SK-N-SH treated with all-trans-retinoic acid at 6 μM for 48 hours (cell line): Measurements from ENCODE around the gene CENPP.
"Not testable (repeated sequence)": the region's sequence is repeated elsewhere in the genome, so short reads cannot be mapped to it uniquely, and the experiment has no call there.

ENCODE experiments used
- ATAC-seq: fragments of 200-7000 bp; cut with Tn5 transposase; 3 replicates; pipeline ENCODE4 v1.9.1; 2020; ENCODE audit warnings: mild to moderate bottlenecking, moderate library complexity
- ARNTL ChIP-seq: fragments of 450-650 bp; formaldehyde crosslinking; IDR thresholded peaks from 2 replicates; pipeline ENCODE4 v1.5.0; 2020; ENCODE audit warnings: low read depth, mild to moderate bottlenecking, moderate library complexity, borderline replicate concordance
- BACH2 ChIP-seq: fragments of 250-450 bp; sonication (Bioruptor Pico); IDR thresholded peaks from 2 replicates; pipeline ENCODE4 v1.9.0; 2021; ENCODE audit warnings: mild to moderate bottlenecking, borderline replicate concordance
- CSDC2 ChIP-seq: fragments of 250-450 bp; sonication (Bioruptor Pico); IDR thresholded peaks from 2 replicates; pipeline ENCODE4 v1.5.0; 2020; ENCODE audit warnings: mild to moderate bottlenecking, moderate library complexity
- ESRRG ChIP-seq: fragments of 250-450 bp; sonication (Bioruptor Pico); IDR thresholded peaks from 2 replicates; pipeline ENCODE4 v1.6.1; 2021; ENCODE audit warnings: mild to moderate bottlenecking
- GLIS3 ChIP-seq: fragments of 250-450 bp; sonication (Bioruptor Pico); IDR thresholded peaks from 2 replicates; pipeline ENCODE4 v1.5.0; 2020; ENCODE audit warnings: mild to moderate bottlenecking, moderate library complexity
- OSR1 ChIP-seq: fragments of 250-450 bp; sonication (Bioruptor Pico); IDR thresholded peaks from 2 replicates; pipeline ENCODE4 v1.8.0; 2022; ENCODE audit warnings: moderate library complexity, mild to moderate bottlenecking, inconsistent platforms
- PPARA ChIP-seq: fragments of 250-450 bp; sonication (Bioruptor Pico); IDR thresholded peaks from 2 replicates; pipeline ENCODE4 v1.5.0; 2020; ENCODE audit warnings: mild to moderate bottlenecking, borderline replicate concordance
- RARB ChIP-seq: fragments of 250-450 bp; sonication (Bioruptor Pico); IDR thresholded peaks from 2 replicates; pipeline ENCODE4 v1.8.0; 2021; ENCODE audit warnings: mild to moderate bottlenecking, moderate library complexity
- TCF4 ChIP-seq: fragments of 250-450 bp; sonication (Bioruptor Pico); IDR thresholded peaks from 2 replicates; pipeline ENCODE4 v1.8.0; 2021; ENCODE audit warnings: mild to moderate bottlenecking, moderate library complexity, borderline replicate concordance
- TOX ChIP-seq: fragments of 250-450 bp; sonication (Bioruptor Pico); IDR thresholded peaks from 2 replicates; pipeline ENCODE4 v1.8.0; 2021; ENCODE audit warnings: mild to moderate bottlenecking, moderate library complexity, borderline replicate concordance
- ZC3H10 ChIP-seq: fragments of 250-450 bp; sonication (Bioruptor Pico); IDR thresholded peaks from 2 replicates; pipeline ENCODE4 v1.5.1; 2021; ENCODE audit warnings: mild to moderate bottlenecking, moderate library complexity
- ZFP3 ChIP-seq: fragments of 250-450 bp; sonication (Bioruptor Pico); IDR thresholded peaks from 2 replicates; pipeline ENCODE4 v1.5.0; 2020; ENCODE audit warnings: mild to moderate bottlenecking, moderate library complexity
- ZFP30 ChIP-seq: fragments of 450-650 bp; formaldehyde crosslinking; IDR thresholded peaks from 2 replicates; pipeline ENCODE4 v1.5.0; 2022; ENCODE audit warnings: mild to moderate bottlenecking, moderate library complexity
- ZNF565 ChIP-seq: fragments of 450-650 bp; formaldehyde crosslinking; conservative IDR thresholded peaks from 2 replicates; pipeline ENCODE4 v1.5.0; 2020; ENCODE audit warnings: low read depth, mild to moderate bottlenecking, moderate library complexity
- ZNF70 ChIP-seq: fragments of 450-650 bp; formaldehyde crosslinking; IDR thresholded peaks from 2 replicates; pipeline ENCODE4 v1.5.0; 2020; ENCODE audit warnings: mild to moderate bottlenecking, moderate library complexity
- ZNF8 ChIP-seq: fragments of 450-650 bp; formaldehyde crosslinking; IDR thresholded peaks from 2 replicates; pipeline ENCODE4 v1.5.0; 2020; ENCODE audit warnings: mild to moderate bottlenecking, moderate library complexity
- TF ChIP-seq, protein P1 (sequence below): fragments of 250-450 bp; sonication (Bioruptor Pico); IDR thresholded peaks from 2 replicates; pipeline ENCODE4 v1.8.0; 2020; ENCODE audit warnings: mild to moderate bottlenecking, moderate library complexity, borderline replicate concordance
- TF ChIP-seq, protein P2 (sequence below): fragments of 250-450 bp; sonication (Bioruptor Pico); IDR thresholded peaks from 2 replicates; pipeline ENCODE4 v1.5.0; 2020; ENCODE audit warnings: mild to moderate bottlenecking, moderate library complexity
- TF ChIP-seq, protein P3 (sequence below): fragments of 250-450 bp; sonication (Bioruptor Pico); IDR thresholded peaks from 2 replicates; pipeline ENCODE4 v1.5.1; 2021; ENCODE audit warnings: mild to moderate bottlenecking, moderate library complexity
- TF ChIP-seq, protein P4 (sequence below): fragments of 250-450 bp; sonication (Bioruptor Pico); IDR thresholded peaks from 2 replicates; pipeline ENCODE4 v1.5.1; 2020; ENCODE audit warnings: low read depth, mild to moderate bottlenecking, moderate library complexity

Gene CENPP

DNA sequence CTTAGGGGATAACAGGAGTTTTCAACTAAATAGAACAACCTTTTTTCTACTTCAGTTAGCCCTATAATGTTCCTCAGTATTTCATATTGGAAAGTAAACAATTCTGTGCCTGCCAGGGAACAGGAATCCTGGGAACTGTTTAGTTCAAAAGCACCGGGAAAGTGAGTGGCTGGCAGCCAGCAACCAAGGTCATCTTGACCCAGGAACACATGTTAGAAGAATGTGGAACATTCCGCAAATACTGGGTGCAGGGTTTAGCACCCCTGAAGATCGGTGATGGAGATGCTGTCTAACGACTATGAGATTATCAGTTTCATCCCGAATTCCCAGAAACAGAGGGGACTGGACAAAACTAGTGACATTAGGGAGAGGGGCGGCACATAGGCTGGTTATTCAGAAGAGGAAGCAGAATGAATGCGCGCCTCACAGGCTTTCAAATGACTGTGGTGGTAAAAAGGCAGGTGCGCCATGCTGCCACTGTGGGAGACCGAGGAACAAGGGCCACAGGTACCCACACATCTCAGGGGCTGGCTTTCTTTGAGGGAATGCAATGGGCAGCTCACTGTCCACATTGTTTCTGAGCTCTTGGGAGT, 293.0 kb downstream of the CENPP start:
- no peak for ATAC-seq
- TF ChIP-seq ZNF565 = no peak
- TF ChIP-seq ZNF70 = no peak
- no peak for TF ChIP-seq OSR1 (CRISPR knock-in tag)
- TF ChIP-seq ARNTL = no peak
- no peak for TF ChIP-seq PPARA (CRISPR knock-in tag)
- no peak for TF ChIP-seq CSDC2 (CRISPR knock-in tag)
- no peak for TF ChIP-seq ZFP3 (CRISPR knock-in tag)
- no peak for TF ChIP-seq ESRRG (CRISPR knock-in tag)
- no peak for TF ChIP-seq BACH2 (CRISPR knock-in tag)
- TF ChIP-seq, protein P1, sequence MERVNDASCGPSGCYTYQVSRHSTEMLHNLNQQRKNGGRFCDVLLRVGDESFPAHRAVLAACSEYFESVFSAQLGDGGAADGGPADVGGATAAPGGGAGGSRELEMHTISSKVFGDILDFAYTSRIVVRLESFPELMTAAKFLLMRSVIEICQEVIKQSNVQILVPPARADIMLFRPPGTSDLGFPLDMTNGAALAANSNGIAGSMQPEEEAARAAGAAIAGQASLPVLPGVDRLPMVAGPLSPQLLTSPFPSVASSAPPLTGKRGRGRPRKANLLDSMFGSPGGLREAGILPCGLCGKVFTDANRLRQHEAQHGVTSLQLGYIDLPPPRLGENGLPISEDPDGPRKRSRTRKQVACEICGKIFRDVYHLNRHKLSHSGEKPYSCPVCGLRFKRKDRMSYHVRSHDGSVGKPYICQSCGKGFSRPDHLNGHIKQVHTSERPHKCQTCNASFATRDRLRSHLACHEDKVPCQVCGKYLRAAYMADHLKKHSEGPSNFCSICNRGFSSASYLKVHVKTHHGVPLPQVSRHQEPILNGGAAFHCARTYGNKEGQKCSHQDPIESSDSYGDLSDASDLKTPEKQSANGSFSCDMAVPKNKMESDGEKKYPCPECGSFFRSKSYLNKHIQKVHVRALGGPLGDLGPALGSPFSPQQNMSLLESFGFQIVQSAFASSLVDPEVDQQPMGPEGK = no peak
- TF ChIP-seq TCF4 (CRISPR knock-in tag) = no peak
- no peak for TF ChIP-seq GLIS3 (CRISPR knock-in tag)
- no peak for TF ChIP-seq ZNF8 (CRISPR knock-in tag)

DNA sequence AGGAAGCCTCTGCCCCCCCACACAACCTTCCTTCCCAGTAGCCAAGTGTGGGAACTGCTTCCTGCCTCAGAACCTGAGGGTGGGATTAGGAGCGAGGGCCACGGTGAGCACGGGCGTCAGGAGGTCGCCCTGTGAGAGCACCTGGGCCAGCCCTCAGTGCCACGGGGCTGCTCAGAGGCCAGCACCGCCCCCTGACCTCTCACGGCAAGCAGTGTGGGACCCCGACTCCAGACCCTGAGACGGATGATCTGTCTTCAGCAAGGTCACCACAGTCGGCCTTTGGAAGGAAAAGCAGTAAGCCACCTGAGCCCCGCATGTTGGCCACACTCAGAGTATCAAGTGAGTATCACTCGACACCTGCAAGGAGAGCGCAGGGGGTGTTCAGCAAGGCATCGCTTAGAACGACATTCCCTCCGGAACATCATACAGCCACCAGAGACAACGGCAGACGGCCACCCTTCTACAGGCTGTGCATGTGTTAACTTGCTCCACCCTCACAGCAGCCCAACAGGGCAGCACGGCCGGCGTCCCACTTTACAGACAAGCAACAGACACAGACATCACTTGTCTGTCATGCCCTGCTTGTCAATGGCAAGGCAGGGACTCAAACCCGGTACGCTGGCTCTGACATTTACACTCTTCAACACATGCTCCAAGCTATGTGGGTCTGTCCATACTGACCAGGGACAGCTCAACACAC, 294.0 kb downstream of the CENPP start:
- TF ChIP-seq CSDC2 (CRISPR knock-in tag) (no peak), BACH2 (CRISPR knock-in tag) (no peak), RARB (CRISPR knock-in tag) (no peak), TOX (CRISPR knock-in tag) (no peak), ZNF8 (CRISPR knock-in tag) (no peak), ZNF565 (no peak), ZFP30 (CRISPR knock-in tag) (no peak), ZC3H10 (no peak), OSR1 (CRISPR knock-in tag) (no peak), ZFP3 (CRISPR knock-in tag) (no peak), ESRRG (CRISPR knock-in tag) (no peak), TCF4 (CRISPR knock-in tag) (no peak)
- TF ChIP-seq, protein P2, sequence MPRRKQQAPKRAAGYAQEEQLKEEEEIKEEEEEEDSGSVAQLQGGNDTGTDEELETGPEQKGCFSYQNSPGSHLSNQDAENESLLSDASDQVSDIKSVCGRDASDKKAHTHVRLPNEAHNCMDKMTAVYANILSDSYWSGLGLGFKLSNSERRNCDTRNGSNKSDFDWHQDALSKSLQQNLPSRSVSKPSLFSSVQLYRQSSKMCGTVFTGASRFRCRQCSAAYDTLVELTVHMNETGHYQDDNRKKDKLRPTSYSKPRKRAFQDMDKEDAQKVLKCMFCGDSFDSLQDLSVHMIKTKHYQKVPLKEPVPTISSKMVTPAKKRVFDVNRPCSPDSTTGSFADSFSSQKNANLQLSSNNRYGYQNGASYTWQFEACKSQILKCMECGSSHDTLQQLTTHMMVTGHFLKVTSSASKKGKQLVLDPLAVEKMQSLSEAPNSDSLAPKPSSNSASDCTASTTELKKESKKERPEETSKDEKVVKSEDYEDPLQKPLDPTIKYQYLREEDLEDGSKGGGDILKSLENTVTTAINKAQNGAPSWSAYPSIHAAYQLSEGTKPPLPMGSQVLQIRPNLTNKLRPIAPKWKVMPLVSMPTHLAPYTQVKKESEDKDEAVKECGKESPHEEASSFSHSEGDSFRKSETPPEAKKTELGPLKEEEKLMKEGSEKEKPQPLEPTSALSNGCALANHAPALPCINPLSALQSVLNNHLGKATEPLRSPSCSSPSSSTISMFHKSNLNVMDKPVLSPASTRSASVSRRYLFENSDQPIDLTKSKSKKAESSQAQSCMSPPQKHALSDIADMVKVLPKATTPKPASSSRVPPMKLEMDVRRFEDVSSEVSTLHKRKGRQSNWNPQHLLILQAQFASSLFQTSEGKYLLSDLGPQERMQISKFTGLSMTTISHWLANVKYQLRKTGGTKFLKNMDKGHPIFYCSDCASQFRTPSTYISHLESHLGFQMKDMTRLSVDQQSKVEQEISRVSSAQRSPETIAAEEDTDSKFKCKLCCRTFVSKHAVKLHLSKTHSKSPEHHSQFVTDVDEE (CRISPR knock-in tag) = no peak
- ATAC-seq = no peak

DNA sequence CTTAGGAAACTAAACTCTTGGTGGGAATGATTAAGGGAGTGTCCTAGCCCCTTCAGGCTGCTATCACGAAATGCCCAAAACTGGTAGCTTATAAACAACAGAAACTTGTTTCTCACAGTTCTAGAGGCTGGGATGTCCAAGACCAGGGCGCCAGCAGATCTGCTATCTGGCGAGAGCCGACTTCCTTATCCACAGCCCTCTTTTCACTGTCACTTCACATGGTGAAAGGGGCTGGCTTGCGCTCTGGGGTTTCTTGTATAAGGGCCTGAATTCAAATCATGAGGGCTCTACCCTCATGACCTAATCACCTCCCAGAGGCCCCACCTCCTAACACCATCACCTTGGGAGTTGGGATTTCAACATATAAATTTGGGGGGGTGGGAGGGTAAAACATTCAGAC, 295.1 kb downstream of the CENPP start:
- TF ChIP-seq ARNTL (no peak), OSR1 (CRISPR knock-in tag) (no peak)
- TF ChIP-seq, protein P3, sequence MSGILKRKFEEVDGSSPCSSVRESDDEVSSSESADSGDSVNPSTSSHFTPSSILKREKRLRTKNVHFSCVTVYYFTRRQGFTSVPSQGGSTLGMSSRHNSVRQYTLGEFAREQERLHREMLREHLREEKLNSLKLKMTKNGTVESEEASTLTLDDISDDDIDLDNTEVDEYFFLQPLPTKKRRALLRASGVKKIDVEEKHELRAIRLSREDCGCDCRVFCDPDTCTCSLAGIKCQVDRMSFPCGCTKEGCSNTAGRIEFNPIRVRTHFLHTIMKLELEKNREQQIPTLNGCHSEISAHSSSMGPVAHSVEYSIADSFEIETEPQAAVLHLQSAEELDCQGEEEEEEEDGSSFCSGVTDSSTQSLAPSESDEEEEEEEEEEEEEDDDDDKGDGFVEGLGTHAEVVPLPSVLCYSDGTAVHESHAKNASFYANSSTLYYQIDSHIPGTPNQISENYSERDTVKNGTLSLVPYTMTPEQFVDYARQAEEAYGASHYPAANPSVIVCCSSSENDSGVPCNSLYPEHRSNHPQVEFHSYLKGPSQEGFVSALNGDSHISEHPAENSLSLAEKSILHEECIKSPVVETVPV (CRISPR knock-in tag) = no peak
- TF ChIP-seq, protein P4, sequence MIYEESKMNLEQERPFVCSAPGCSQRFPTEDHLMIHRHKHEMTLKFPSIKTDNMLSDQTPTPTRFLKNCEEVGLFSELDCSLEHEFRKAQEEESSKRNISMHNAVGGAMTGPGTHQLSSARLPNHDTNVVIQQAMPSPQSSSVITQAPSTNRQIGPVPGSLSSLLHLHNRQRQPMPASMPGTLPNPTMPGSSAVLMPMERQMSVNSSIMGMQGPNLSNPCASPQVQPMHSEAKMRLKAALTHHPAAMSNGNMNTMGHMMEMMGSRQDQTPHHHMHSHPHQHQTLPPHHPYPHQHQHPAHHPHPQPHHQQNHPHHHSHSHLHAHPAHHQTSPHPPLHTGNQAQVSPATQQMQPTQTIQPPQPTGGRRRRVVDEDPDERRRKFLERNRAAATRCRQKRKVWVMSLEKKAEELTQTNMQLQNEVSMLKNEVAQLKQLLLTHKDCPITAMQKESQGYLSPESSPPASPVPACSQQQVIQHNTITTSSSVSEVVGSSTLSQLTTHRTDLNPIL = no peak
- TF ChIP-seq, protein P1 = no peak
- TF ChIP-seq, all 23 proteins: peak for 0
- no peak for ATAC-seq

DNA sequence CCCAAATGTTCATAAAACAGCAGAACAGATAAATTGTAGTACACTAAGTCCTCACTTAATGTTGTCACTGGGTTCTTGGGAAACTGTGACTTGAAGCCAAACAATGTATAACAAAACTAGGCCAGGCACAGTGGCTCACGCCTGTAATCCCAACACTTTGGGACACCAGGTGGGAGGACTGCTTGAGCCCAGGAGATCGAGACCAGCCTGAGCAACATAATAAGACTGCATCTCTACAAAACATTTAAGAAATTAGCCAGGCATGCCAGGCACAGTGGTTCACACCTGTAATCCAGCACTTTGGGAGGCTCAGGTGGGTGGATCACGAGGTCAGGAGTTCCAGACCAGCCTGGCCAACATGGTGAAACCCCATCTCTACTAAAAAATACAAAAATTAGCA, 298.2 kb downstream of the CENPP start:
- ATAC-seq = not testable (repeated sequence)
